ENCODE data around the gene TIGIT. TPM values are rescaled to one million over a fixed set of nuclear protein-coding genes. Genes with fewer than 3 reads are reported as not detected.

TIGIT gene
- total RNA-seq, 1 donor from 2014 or later, result not detected

DNA sequence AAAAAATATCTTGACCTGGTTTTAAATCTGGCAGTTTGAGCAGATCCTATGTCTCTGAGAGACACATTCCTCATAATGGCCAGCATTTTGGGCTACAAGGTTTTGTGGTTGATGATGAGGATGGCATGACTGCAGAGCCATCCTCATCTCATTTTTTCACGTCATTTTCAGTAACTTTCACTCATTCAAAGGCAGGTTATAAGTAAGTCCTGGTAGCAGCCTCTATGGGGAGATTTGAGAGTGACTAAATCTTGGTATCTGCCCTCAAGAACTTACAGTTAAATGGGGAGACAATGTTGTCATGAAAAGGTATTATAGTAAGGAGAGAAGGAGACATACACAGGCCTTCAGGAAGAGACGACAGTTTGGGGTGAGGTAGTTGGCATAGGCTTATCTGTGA lies 14.5 kb downstream of the TIGIT start:
- Mint-ChIP-seq H3K27me3 (ENCODE audit: unreplicated experiment) (no peaks in the 10 kb centered on the region), H3K9me3 (ENCODE audit: unreplicated experiment) (peaks cover 10% of the 10 kb centered on the region), H3K4me1 (ENCODE audit: low read depth, unreplicated experiment) (peaks cover 7% of the 10 kb centered on the region), H3K4me3 (ENCODE audit: unreplicated experiment) (no peak overlapping the region), H3K36me3 (ENCODE audit: unreplicated experiment) (peaks cover 6% of the 10 kb centered on the region), H3K27ac (ENCODE audit: unreplicated experiment) (no peak overlapping the region)
- no peak for DNase-seq
- TF ChIP-seq CTCF (IDR thresholded peaks at IDR 0.05; ENCODE audit: partially characterized antibody, unreplicated experiment), result no peak

- no peak overlapping the region for H3K4me3 Mint-ChIP-seq (ENCODE audit: unreplicated experiment)
- no peak overlapping the region for H3K27ac Mint-ChIP-seq (ENCODE audit: unreplicated experiment)
- TF ChIP-seq CTCF (IDR thresholded peaks at IDR 0.05; ENCODE audit: partially characterized antibody, unreplicated experiment), result no peak
These were observed 15.0 kb downstream of the TIGIT start for GRCh38 chr3:114308830-114309229.

DNA sequence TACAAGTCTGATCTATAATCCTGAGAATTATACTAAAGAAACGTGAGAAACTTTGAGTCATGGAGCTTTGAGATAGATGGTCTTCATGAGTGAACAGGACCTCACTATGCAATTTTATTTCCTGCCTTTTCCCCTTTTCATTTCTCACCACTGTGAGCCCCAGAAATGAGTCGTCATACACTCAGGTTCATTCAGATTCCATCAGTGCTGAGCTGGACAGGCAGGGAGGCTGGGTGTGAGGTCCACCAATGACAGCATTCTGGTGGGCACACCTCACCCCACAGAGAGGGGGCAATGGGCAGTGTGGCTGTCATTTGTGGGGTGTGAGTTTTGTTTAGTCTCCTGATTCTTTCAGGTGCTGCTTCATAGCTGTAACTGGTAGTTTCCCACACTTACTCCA lies 16.9 kb downstream of the TIGIT start:
- no peak overlapping the region for H3K4me3 Mint-ChIP-seq (ENCODE audit: unreplicated experiment)
- H3K36me3 Mint-ChIP-seq (ENCODE audit: unreplicated experiment), result peaks cover 6% of the 10 kb centered on the region
- H3K4me1 Mint-ChIP-seq (ENCODE audit: low read depth, unreplicated experiment), result no peaks in the 10 kb centered on the region
- no peaks in the 10 kb centered on the region for H3K27me3 Mint-ChIP-seq (ENCODE audit: unreplicated experiment)
- H3K9me3 Mint-ChIP-seq (ENCODE audit: unreplicated experiment), result peaks cover 7% of the 10 kb centered on the region
- no peak for TF ChIP-seq CTCF (IDR thresholded peaks at IDR 0.05; ENCODE audit: partially characterized antibody, unreplicated experiment)
- DNase-seq, result no peak
- H3K27ac Mint-ChIP-seq (ENCODE audit: unreplicated experiment), result no peak overlapping the region

More at GRCh38 chr3:114308830-114309229, 15.0 kb downstream of the TIGIT start:
- Mint-ChIP-seq H3K4me1 (ENCODE audit: low read depth, unreplicated experiment) (peaks cover 7% of the 10 kb centered on the region), H3K36me3 (ENCODE audit: unreplicated experiment) (peaks cover 6% of the 10 kb centered on the region), H3K9me3 (ENCODE audit: unreplicated experiment) (peaks cover 10% of the 10 kb centered on the region), H3K27me3 (ENCODE audit: unreplicated experiment) (no peaks in the 10 kb centered on the region)
- no peak for DNase-seq

- H3K4me3 Mint-ChIP-seq (ENCODE audit: unreplicated experiment), result no peak overlapping the region
- no peaks in the 10 kb centered on the region for H3K36me3 Mint-ChIP-seq (ENCODE audit: unreplicated experiment)
- DNase-seq, result no peak
- no peak overlapping the region for H3K27ac Mint-ChIP-seq (ENCODE audit: unreplicated experiment)
- peaks cover 3% of the 10 kb centered on the region for H3K27me3 Mint-ChIP-seq (ENCODE audit: unreplicated experiment)
- peaks cover 4% of the 10 kb centered on the region for H3K4me1 Mint-ChIP-seq (ENCODE audit: low read depth, unreplicated experiment)
- peaks cover 2% of the 10 kb centered on the region for H3K9me3 Mint-ChIP-seq (ENCODE audit: unreplicated experiment)
- TF ChIP-seq CTCF (IDR thresholded peaks at IDR 0.05; ENCODE audit: partially characterized antibody, unreplicated experiment), result no peak
These were observed 19.6 kb downstream of the TIGIT start for GRCh38 chr3:114313426-114313825.

GRCh38 chr3:114314282-114314681 lies 20.5 kb downstream of the TIGIT start:
- H3K4me1 Mint-ChIP-seq (ENCODE audit: low read depth, unreplicated experiment), result peaks cover 6% of the 10 kb centered on the region

More at GRCh38 chr3:114314282-114314681, 20.5 kb downstream of the TIGIT start:
- no peak for DNase-seq
- H3K27ac Mint-ChIP-seq (ENCODE audit: unreplicated experiment), result no peak overlapping the region
- no peak for TF ChIP-seq CTCF (IDR thresholded peaks at IDR 0.05; ENCODE audit: partially characterized antibody, unreplicated experiment)
- no peaks in the 10 kb centered on the region for H3K36me3 Mint-ChIP-seq (ENCODE audit: unreplicated experiment)
- H3K9me3 Mint-ChIP-seq (ENCODE audit: unreplicated experiment), result peaks cover 2% of the 10 kb centered on the region
- no peak overlapping the region for H3K4me3 Mint-ChIP-seq (ENCODE audit: unreplicated experiment)
- peaks cover 3% of the 10 kb centered on the region for H3K27me3 Mint-ChIP-seq (ENCODE audit: unreplicated experiment)

Data from glutamatergic neuron (in vitro differentiated cells).